CD4-positive, alpha-beta T cell treated with Interleukin-15 for 4 hours (primary cell): Measurements from ENCODE around the gene GPR18.

Experiments used
- DNase-seq: peaks from one replicate; pipeline ENCODE4 v3.0.0-alpha.2; 2020; ENCODE audit warnings: low spot score

Gene GPR18, protein sequence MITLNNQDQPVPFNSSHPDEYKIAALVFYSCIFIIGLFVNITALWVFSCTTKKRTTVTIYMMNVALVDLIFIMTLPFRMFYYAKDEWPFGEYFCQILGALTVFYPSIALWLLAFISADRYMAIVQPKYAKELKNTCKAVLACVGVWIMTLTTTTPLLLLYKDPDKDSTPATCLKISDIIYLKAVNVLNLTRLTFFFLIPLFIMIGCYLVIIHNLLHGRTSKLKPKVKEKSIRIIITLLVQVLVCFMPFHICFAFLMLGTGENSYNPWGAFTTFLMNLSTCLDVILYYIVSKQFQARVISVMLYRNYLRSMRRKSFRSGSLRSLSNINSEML

DNA sequence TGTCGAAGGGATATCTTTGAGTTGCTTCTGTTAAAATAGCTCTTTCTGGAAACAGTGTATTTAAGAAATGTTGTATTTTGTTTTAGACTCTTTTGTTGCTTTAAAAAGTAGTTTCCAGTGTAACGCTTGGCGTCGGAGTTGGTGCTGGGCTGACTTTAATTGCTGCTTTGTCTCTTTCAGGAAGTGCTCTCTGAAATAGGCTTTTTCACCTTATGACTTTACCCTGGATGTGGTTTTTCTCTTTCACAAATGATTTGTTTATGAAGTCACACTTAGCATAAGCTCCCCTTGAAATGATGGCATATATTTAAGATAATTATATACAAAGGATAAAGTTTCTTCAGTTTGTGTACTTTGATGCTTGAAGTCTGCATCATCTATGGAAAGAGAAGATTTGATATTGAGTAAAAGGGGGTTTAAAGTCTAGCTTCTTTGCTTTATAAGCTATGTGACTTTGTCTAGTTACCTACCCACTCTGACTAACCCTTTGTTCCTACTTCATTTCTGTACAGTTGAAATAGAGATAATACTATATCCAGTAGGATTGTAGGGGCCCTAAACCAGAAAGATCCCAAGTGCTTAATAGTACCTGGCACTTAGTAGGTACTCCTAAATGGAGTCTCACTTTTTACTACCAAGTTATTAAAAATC, at the start of gene GPR18:
GPR18 (minus strand) TSS at position 170 of the 651 bp plus-strand sequence. CDS start 2,507 bp downstream, outside the sequence.
- DNase-seq, result peak; percentile 59

DNA sequence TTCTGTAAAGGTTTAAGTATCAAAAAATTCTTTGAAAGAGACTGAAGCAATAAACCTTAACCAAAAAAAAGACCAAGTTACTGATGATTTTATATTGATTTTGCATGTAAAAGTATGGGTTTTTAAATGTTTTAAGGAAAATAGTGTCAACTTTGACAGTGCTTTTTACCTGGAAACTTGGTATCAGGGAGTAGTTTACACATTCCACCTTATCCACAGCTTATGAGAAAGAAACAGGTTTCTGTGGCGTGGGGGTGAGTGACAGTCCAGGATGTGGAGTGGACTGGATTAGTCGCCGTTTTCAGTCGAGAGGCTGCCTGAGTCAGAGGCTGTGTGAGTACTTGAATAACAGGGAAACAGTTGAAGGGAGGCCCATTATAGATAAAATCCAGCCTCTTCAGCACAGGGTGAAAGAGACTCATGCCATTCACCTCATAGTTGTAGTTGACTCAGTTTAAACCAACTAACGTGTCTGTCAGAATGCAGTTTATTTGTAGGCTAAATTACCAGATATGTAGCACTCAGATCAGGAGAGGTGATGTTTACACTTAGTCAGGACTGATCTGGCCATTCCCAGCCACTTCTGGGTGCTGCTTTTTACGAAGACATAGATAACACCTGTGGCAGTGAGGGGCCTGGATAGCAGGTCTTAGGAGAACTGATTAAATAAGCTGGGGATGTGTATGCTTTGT, 49.6 kb upstream of the GPR18 start:
- peak; percentile 82 for DNase-seq

DNA sequence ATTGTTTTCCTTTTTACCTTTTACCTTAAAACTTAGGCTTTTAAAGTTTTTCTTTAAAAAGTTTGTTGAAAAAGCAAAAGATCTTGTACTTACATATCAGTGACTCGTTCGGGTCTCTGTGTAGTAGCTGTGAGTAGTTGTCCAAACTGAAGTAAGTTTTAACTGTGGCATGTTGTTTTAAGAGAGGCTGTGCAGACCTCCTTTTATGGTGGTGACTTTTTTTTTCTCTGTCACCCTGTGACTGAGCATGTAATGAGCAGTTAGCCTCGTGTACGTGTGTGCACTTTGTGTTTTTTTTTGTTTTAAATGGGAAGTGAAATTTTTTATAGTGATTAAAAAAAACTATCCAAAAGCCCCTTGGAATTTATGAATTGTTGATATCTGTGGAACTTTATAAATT, 49.1 kb upstream of the GPR18 start, which contains the start of gene GPR183:
GPR183 (minus strand) TSS at position 153 of the 400 bp plus-strand sequence. CDS start 11,254 bp downstream, outside the sequence.
- DNase-seq, result peak; percentile 84

DNA sequence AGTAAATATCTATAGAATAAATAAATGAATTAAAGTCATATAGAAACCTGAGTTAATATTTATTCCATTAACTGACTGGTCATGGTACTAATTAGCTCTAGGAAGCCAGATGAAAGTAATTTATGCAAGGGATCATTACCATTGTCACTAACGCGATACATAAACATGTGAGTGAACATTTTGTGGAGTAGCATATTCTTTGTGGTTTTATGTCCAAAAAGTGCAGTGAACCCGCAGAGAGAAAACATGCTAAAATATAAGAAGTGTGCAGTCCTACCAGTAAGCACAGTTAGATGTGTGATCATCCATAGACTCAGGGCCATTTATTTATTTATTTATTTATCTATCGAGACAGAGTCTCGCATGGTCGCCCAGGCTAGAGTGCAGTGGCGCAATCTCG, 47.4 kb upstream of the GPR18 start:
- DNase-seq, result no peak

DNA sequence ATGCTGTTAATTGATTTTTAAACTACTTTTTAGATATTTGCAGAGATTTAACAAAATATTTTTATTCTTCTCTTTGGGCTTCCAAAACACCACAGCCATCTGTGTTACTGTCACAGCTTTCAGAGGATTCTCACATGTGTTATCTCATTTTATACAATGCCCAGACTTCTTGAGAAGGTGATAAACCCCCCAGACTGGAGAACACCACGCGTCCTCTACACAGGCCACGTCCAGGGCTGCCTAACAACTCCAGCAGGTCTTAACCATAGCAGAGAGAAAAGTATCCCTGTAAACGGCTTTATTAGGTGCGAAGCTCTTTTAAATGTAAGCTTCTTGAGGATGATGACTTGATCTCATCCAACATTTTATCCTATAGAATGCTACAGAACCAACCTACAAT, 47.0 kb upstream of the GPR18 start:
- no peak for DNase-seq

DNA sequence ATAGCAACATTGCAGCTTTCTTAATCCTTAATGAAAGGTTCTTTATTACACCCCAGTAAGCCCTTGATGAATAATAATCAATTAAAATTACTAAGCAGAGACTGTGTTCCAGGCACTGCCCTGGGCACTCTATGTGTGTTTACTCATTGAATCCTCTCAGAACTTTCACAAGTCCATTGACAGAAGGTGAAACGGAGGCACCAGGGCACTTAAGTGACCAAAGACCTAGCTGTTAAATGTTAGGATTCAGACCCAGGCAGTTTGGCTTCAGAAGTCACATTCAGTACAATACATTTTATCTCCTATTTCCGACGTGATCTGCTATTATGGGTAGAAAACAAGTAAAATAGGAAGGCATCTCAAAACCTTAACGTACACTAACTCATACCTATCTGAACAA, 46.4 kb upstream of the GPR18 start:
- DNase-seq, result no peak

DNA sequence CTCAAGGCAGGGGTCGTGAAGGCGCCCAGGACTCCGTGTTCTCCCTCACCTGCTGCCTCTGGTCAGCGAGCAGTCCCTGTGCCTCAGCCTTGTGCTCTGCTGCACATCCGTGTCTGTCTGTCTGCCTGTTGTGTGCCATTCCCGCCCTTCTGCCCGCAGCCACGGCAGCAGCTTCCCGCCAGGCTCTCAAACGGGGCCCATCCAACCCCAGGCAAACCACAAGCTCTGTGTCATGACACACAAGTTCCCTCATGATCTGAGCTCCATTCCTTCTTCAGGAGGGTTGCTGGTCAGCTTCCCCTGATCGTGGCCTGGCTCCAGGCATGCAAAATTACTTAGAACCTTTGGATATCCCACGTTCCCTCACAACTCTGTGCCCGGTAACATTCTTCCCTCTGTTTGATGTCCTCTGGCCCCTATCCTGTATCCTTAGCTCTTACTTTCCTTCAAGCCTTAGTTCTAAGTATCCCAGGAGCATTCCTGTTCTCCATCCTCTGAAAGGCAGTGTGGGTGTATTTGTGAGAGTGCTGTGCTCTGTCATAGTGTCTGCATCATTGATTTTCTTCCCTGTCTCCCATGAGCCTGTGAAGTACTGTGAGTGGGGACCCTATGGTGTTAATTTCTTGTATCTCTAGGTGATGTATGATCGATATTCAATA, 45.8 kb upstream of the GPR18 start:
- DNase-seq, result peak; percentile 66

DNA sequence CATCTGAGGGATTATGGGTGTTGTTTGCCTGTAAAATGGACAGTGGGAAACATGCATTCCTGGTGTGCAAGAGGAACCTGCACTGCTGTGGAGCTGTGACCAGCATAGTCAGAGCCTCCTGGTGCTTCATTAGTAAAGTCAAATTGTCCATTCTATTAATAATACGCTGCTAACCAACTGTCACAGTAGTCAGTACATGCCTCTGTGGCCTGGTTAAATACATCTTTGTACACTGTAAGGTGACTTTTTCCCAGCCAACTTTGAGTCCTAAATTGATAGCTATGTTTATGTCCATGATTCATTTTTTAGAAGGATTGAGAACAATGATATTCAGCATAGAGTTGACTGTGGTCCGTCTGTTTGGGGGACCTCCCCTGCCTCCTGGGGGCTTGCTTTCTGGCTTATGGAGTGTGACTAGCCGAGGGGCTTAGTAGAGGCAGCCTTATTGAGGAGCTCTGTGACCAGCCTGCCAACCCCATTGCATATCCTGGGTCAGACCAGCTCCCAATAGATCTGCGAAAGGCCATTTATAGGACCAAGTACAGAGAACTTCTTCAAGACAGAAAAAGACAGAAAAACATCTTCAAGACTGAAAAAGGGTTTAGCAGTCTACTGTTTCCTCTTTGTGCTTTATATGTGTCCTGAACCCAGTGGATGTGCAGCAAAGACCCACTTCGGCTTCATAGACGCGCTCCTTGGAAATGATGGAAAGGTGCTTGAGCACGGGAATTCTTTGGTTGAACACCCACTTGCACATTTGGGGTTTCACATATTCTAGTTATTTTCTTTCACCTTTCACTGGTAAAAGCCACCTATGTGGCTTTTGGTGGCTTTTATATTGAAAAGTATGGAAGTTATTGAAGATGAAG, 44.7 kb upstream of the GPR18 start:
- DNase-seq, result no peak

DNA sequence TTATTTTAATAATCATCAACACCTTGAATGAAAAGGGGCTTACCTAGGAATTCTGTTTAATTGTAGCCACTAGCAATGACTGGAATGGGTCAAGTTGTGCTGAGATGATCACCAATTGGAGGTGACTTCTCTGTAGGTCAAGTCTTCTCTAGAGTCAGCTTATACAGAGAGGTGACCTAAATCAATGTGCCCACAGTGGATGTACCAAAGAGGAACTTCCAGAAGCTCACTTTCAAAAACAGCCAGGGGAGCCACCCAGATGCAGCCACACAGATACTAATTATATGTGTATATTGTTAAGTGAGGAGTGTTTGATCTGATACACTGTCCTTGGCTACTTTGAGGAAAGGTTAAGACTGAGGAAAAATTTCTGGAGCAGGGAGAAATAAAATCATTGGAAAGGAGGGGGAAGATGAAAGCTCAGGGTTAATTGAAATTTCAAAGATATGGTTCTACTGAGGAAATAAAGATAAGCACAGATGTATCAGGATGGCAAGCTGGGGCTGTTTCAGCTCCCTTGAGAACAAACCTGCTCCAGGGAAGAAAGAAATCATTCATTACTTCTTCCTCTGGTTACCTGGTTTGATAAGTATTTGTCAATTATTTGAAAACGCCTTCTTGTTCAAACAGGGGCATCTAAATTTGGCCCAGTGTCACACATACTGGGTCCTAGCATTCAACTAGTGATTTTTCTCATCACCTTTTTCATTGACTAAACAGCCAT, 43.9 kb upstream of the GPR18 start:
- no peak for DNase-seq

DNA sequence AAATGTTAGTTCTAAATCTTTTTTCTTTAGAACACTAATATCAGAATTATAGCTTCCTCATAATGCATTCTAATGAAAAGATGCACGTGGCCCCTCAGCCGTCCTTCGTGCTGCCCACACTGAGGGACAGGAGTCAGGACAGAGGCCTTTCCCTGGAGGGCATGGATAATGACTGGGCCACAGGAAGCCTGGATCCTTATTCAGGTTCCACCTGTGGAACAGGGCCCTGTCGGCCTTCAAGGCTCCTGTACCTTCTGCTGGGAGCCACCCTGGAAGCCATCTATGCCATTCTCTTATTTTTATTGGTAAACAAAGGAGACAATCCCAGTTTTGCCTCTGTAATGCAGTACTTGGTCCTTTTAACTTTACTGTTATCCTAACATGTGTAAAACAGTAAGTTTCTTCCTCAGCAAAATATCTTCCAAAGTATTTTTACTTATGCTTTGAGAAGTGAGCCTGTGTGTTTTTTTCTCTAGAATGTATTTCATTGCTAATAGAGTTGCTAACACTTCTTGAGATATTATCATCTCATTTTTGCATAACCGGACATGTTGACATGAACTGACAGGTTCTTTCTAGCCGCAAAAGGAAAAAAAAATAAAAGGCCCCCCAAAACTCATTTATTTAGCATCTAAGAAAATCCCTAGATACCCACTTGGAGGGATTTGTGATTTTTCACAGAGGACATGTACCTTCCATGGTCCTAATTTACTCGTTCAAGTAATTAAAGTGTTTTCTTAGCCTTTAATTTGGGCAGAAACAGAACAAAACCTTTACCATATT, 43.1 kb upstream of the GPR18 start:
- no peak for DNase-seq

DNA sequence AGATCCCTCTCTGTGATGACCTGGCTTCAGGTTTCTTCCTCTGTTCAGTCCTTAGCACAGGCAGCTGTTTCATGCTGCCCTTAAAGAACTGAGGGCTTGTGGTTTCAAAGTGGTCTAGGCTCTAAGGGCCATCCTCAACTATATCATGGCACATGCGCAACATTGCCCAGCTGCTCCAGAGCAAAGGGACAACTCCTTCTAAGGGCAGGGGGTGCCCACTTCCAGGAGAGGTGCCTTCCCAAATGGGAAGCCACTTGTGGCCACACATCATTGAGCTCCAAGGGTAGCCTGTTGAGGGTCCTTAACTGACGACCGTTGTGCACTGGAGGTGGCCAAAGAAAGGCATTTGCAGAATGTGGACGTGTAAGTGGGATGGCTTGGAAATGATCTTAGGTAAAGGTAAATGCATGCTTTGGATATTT, 41.8 kb upstream of the GPR18 start:
- DNase-seq, result no peak

DNA sequence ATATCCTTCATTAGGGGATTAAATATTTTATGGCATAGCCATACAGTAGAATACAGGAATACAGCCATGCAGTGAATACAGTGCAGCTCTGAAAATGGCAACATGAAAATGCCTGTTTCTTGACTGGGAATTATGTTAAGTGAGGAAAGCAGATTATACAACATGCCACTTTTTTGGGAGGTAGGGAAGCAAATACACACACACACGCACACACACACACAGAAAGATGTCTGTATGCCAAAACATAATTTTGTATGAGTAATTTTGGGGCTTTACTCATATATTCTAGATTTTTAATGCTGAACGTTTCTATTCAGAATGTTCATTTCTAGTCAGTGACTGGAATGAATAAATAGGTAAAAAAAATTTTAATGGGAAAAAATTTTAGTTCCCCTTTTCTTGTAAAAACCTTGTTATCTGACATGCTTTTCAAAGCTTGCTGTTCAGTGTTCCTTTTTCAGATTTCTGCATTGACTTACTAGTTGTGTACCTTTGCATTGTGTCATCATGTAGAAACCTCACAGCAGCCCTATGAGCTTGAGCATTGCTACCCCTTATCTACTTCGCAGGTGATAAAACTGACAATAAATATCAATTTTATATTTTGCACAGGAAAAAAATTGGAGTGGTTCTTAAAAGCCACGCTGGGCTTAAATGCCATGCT, 41.2 kb upstream of the GPR18 start:
- no peak for DNase-seq

DNA sequence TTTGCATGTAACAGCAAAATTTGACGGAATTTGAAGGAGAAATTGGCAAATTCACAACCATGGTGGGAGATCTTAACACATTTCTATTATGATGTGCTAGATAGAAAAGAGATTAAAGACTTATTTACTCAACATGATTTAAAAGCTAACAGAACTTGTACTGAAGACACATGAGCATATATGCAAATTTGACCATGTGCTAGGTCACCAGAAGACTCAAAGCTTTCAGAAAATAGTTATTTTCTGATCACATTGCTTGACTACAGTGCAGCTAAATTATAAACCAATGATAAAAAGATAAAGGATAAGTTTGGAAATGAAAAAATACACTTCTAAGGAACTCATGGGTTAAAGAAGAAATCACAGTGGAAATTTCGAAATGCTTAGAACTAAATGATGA, 39.9 kb upstream of the GPR18 start:
- DNase-seq, result no peak

DNA sequence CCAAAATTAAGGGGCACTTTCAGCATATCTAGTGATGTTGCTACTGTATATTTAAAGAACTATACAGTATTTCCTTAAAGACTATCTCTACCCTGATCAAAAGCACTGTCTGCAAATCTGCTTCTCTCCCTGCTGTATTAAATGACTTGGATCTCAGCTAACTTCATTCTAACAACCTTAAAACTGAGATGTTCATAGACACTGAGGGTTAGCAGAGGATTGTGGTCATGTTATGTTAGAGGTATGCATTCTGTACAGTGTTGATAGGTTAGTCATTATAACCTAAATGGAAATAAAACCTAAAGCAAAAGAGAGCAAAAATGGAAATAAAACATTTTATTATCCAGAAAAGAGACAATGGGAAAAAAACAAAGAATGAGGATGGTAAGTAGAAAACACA, 39.2 kb upstream of the GPR18 start:
- no peak for DNase-seq

DNA sequence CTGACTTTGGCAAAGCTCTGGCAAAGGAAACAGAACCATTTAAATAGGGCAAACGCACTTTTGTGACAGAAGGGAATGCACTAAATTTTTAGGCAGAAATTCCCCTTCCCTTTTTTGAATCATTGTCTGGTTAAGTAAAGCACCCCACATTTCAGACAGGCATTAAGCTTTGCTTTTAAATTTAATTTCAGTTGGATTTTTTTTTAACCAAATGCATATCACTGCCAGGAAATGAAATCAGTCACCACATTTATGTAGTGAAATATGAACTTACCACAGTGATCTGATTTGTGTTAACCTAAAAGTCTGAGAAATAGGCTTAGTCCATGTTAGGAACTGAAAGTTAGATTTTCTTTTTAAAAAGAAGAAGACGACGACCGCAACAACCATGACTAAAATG, 38.2 kb upstream of the GPR18 start:
- peak; percentile 61 for DNase-seq

DNA sequence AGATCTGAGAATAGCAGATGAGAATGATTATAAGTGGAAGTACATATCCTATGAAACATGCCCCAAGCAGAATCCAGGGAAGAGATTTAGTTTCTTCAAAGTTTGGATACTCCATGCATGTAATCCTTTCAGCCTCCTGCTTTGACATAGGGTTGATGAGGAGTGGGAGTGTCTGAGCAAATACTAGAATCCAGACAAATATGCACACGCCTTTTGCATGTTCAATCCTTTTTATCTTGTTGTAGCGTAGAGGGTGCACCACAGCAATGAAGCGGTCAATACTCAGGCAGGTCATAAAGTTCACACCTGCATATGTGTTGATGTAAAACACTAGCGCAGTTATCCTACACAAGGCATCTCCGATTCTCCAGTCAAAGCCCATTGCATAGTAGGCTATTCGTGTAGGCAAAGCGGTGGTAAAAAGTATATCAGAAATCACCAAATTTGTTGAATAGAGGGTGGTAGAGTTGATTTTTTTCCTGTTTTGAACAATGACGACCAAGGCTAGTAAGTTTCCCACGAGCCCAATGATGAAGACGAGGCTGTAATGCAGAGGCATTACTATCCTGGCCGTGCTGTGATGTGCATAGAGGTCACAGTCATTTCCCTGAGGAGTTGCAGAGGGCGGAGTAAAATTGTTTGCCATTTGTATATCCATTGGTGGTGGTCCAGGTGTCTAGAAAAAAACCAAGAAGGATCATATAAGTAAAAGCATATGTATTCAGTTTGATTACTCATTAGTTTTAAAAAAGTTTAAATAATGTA, 37.5 kb upstream of the GPR18 start:
- DNase-seq, result no peak

DNA sequence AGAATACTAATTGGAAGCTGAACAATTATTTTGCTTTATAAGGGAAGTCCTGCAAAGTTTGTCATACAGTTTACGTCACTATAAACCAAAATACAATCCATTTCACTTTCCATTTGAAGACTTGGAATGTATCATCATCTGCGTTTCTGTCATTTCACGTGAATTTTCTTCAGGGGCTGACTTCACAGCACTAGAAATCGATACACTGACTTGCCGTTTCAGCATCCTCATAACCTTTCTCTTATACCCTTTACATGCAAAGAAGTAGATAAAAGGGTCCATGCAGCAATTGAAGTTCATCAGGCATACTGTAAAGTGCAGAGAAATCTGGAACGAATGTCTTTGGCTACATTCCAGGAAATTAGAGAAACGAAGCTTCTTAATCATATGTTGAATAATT, 36.8 kb upstream of the GPR18 start:
- no peak for DNase-seq

DNA sequence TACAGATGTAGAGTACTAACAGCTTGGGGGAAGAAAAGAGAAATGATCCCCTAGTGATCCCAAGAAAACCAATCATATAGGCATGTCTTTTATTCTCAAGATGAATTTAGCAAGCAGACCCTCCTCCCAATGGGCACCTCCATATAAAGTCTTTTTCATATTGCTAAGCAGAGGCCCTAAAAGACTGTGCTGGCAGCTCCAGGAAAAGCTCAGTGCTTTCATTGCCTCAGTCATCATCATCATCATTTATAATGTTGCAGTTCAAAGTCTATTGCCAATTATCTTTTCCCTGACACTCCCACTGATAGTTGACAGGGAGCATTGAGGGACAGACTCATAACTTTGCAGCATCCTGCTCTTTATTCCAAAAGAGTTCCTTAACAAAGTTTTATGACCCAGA, 36.0 kb upstream of the GPR18 start:
- DNase-seq, result no peak

DNA sequence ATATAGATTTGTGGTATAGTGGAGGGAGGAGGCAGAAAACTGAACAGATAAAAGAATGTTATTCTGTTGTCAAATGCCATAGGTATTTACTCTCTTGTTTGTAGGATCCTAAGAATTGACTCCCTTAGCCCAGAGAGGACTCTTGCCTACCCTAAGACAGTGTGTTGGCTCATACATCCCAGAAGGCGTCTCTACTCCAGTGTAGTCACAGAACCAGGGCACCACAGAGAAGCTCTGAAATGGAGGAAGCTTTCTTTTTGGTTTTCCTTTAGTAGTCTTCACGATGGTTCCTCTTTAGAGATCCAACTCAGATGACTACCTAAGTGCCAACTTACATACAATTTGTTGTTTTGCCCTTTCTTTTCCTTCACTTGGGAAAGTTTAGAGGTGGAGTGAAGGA, 35.0 kb upstream of the GPR18 start:
- no peak for DNase-seq
